GM19193 (cell line): ENCODE results near the gene BICC1.

ENCODE experiments used
- POLR2A ChIP-seq: IDR thresholded peaks from 4 replicates; pipeline ENCODE4 v1.6.1; 2011; ENCODE audit not compliant: insufficient read depth, insufficient read length; ENCODE audit errors: extremely low read depth

BICC1 gene

DNA sequence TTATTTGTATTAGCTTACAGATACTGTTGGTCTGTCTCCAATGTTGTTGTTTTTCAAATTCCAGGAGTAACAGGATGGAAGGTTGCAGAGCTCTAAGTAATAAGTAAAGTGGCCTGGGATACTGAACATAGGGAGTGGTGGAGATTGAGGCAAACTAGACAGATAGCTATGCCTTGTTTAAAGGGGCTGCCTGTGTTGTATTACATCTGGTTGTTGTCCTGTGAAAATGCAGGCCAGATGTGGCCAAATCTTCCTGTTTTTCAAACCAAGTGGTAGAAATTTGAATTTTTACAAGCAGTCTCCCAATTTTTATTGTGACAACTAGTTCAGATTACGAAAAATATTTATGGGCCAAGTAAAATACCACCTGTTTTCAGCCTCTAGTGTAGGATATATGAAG lies 33.5 kb downstream of the BICC1 start:
- no peak for TF ChIP-seq POLR2A

DNA sequence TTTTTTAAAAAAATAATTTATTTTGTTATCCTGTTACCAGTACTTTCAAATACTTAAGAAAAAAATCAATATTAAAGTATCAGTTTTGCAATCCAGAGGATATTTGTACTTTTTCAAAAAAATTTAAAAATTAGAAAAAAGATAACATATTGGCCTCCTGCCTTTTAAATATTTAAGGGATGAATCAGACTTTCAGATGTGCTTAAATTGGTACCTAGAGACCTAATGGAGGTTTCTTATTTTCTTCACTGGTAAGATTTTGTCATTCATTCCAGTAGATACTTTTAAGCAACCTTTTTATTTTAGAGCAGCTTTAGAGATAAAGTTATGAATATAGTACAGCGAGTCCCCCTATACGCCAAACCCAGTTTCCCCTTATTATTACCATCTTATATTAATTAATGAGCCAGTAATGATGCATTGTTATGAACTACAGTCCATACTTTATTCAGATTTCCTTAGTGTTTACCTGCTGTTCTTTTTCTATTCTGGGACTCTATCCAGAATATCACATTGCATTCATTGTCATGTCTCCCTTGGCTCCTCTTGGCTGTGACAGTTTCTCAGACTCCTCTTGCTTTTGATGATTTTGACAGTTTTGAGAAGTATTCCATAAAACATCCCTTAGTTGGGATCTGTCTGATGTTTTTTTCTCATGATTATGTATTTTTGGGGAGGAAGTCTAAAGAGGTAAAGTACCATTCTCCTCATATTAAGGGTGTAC lies 34.2 kb downstream of the BICC1 start:
- no peak for TF ChIP-seq POLR2A

DNA sequence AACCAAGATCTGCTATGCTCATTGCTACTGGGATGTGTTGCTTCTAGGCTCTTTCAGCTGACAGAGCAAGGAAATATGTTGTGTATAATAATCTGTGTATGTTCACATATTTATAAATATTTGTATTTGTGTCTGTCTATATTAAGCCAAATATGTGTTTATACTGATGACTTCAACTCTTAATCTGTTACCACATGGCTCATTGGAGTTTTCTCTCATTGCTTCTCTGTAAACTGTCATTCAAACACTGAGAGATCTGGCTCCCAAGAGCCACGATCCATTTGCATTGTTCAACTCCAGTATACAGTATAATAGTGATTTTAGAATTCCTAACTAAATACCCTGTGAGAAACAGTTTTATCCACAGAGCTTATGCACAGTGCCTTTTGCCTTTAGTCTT lies 35.3 kb downstream of the BICC1 start:
- TF ChIP-seq POLR2A = no peak

DNA sequence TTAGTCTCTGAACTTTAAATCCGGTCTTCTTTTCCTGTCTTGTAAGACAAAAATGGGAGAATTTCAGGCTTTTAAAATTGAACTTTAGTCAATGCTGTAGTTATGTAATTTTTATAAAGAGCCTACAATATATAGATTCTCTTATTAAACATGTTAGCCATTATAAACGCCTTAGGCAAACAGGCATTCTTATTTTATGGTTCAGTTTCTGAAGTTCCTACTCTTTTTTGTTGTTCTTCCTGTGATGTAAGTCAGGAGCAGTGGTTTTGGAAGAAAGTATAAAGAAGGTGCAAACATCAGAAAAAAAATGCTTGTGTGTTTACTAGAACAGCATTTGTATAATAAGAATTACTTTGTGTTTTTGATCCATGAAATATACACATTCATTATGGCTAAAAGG lies 41.6 kb downstream of the BICC1 start:
- TF ChIP-seq POLR2A = no peak

DNA sequence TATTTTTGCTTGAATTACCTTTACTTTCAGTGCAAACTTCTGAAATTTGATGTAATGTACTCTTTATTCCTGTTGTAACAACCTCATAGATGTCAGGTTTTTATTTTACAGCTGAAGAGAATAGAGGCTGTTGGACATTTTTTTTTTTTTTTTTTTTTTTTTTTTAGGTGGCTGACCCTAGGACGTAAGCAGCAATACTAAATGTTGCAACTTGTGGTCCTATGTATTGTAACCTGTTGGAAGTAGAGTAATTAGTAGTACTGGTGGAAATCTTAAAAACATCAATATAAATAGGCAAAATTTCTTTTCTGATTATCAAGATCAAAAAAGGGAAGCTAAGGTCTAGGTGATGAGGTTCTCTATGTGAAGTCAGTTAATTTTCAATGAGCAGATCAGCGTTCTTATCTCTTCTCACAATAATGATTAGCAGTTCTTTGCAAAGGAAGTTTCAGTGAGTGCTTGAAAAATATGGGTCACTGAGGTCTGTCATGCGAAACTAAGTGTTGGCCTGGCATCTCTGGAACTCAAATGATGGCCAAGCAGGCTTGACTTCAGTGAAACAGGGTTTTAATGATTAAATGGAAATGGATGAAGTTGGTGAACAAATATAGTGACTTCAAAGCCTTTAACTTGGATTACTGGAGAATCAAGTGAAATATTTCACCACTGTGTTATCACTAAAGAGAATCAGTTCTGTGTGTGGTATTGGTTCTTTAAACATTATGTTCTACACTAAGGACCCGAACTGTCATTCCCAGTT lies 42.7 kb downstream of the BICC1 start:
- no peak for TF ChIP-seq POLR2A

DNA sequence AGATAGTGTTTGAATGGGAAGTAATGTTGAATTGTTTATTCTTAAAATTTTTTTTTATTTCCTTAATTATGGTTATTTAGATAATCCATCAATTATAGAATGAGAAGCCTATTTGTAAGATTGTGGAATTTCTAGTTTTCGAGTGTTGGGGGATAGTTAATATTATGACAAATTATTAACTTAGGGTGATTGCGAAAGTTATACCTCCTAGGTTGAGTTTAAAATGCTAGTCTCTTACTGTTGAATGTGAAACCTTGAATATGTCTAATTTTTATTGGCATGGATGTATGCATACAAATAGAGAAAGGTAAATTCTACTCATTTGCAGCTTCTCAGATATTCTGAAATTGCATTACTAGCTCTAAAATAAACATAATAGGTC lies 43.2 kb downstream of the BICC1 start:
- no peak for TF ChIP-seq POLR2A

DNA sequence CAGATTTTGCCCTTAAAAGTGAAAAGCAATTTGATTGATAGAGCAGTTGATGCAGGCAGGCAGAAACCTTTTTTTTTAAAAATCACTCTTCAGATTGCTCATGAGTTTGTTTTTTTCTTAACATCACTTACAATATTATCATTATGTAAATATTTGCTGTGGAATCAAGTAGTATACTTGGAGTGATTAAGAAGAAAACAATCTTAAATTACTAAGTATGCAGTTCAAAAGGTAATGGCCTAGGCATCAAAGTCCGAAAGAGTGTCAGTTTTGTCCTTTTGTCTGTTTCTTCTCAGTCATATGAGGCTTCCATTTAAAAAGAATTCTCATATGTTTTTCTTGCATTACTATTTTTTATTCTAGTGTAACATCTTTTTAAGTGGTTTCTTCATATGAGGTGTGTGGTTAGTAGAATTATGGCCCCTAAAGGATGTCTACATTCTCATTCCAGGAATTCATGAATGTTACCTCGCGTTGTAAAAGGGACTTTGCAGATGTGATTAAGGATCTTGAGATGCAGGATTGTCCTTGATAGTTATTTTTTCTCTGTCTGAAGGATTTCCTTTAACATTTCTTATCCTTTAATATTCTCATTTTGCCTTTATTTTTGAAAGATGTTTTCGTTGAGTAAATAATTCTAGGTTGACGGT lies 44.0 kb downstream of the BICC1 start:
- no peak for TF ChIP-seq POLR2A

DNA sequence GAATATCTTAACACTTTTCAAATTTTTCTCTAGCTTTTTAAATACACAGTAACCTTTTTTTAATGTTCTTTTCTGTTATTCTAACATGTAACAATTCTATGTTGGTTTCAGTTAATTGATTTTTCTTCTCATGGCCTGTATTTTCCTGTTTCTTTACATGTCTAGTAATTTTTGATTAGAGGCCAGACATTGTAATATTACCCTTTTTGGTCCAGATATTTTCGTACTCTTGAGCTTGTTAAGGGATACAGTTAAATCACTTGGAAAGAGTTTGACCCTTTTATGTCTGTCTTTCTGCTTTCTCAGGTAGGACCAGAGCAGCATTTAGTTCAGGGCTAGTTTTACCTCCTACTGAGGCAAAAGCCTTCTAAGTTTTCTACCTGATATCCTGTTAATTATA lies 45.0 kb downstream of the BICC1 start:
- TF ChIP-seq POLR2A = no peak

DNA sequence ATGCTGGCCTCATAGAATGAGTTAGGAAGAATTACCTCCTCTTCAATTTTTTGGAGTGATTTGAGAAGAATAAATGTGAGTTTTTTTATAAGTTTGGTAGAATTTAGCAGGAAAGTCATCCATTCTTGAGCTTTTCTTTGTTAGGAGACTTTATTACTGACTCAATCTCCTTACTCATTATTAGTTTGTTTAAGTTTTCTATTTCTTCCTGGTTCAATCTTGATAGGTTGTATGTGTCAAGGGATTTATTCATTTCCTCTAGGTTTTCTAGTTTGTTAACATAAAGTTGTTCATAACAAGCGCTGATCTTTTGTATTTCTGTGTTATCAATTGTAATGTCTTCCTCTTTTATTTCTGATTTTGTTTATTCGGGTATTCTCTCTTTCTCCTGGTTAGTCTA lies 47.4 kb downstream of the BICC1 start:
- TF ChIP-seq POLR2A = no peak

DNA sequence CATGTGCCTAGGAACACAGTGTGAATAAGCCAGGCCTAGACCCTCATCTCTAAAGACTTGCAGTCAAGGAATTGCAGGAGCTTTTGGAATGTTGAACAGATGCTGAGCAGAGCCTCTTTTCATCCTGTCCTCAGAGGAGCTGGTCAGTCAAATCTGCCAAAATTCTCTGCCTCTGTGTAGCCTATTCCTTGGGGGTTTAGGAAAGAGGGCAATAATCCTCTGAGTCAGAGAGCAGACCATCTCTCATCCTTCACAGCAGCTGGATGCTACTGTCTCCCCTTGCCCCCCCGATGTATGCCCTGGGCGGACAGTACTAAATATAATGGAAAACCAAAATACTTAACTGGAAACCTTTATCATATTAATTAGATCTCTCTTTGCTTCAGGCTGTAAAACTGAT lies 52.6 kb downstream of the BICC1 start:
- TF ChIP-seq POLR2A = no peak

DNA sequence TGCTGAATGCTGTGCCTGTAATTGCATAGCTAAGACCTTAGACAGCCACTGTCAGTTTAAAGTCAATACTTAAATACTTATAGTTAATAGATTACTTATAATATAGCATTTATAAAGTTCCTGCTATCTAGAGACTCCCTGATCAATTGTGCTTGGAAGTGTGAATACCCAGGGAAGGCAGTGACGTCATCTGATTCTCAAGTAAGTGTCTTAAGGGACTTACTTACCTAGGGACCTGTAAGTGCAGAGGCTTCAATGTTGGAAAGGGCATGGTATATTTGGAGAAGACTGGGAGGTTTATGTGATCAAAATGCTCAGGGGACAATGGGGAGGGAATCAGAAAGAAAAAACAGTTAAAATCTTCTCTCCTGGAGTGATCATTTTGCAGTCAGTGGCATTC lies 55.0 kb downstream of the BICC1 start:
- TF ChIP-seq POLR2A = no peak

DNA sequence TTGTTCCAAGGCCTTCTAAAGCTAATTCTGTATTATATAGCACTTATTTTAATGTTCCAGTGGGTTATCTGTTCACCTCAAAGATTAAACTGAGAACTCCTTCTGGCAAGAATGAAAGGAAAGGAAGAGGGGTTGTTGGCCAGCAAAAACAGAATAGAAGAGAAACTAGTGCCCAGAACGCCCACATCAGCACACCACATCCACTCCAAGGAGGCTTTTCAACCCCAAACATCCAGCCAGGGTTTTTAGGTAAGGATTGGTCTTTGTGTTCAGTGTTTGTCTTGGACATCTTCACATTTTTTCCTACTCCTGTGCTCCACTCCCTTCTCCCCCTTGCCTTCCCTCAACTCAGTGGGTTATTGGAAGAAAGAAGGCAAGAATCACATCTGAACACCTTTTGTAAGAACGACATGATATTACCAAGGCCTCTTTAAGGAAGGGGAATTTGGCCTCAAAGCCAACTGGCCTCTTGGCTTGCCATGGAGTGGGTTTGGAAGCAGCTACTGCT lies 55.8 kb downstream of the BICC1 start:
- no peak for TF ChIP-seq POLR2A

DNA sequence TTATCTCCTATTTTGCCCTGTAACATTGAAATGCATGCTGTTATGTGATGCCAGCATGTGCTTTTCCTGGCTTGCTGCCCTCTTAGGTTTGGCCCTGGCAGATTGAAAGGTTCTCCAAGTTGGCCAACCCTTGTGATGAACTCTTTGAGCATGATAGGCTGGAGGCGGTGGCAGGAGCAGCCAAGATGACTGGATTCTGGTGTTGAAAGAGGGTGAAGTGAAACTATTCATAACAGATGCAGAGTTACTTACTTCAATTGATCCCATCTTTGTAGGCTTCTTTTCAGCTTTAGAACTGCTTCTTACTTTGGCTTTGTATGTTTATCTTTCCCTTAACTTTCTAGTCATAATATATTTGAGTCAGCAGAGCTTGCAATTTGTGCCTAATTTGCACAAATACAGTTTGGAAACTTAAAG lies 57.6 kb downstream of the BICC1 start:
- TF ChIP-seq POLR2A = no peak

DNA sequence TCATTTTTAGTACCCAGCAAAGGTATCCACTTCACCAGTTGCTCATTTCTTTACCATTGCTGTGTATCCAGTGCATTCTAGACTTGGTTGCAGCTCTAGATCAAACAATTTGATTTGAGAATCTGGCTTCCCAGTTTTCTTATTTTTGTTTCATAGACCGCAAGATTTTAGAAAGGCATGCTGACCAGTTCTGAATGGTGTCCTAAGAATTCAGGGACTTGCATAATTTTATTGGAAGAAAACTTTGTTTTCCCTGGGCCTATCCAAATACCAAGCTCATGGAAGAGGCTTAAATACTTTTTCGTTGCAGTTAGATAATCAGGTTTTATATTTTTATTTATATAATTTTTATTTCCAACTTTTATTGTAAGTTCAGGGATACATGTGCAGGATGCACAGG lies 58.3 kb downstream of the BICC1 start:
- no peak for TF ChIP-seq POLR2A

DNA sequence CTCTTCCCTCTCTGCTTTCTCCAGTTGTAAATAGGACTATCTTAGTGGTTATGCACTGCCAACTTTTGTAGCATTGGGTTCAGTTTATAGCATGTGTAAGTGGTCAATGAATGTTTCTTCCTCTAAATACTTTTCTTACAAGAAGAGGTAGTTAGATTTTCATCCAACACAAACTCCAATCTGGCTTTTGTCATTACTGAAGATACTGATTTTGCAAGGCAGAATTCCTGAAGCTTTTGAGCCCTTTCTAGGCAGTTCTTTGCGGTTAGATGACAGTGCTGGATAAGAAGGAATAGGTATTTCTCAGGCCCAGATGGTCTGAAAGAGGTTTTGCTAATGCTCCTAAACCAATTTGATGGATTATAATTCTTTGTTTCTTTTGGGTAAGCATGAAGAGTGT lies 60.5 kb downstream of the BICC1 start:
- TF ChIP-seq POLR2A = no peak

DNA sequence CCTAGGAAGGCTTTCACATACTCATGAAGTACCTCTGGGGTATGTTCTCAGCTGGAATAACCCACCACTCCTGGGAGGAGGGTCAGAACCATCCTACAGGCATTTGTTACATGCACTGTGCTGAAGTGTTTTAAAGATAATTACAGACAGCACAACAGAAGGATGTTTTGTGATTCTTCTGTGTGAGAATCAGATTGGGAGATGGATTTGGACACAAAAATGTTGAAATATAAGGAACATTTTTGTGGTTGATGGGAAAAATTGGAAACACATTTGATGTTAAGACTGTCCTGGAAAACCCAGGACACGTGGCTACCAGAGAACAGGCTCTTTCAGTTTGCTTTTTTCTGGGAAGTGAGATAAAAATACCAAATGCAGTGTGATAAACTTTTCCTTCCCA lies 61.4 kb downstream of the BICC1 start:
- no peak for TF ChIP-seq POLR2A
